AG09309 (cell line): ENCODE results near the gene FOSL2.

Source experiments
- DNase-seq: peaks from one replicate; pipeline ENCODE4 v3.0.0-alpha.2; 2010; ENCODE audit warnings: low read depth
- H3K4me3 ChIP-seq: 2 replicates; pipeline ENCODE4 v1.5.1; 2011; ENCODE audit warnings: mild to moderate bottlenecking, low read depth, low read length, moderate library complexity; ENCODE audit not compliant: control insufficient read depth
- TF ChIP-seq, protein P1 (sequence below): IDR thresholded peaks from 2 replicates; pipeline ENCODE4 v1.5.1; 2011; ENCODE audit warnings: mild to moderate bottlenecking, low read depth, low read length, inconsistent platforms; ENCODE audit not compliant: insufficient read depth, control insufficient read depth; ENCODE audit errors: missing control alignments

The FOSL2 gene

DNA sequence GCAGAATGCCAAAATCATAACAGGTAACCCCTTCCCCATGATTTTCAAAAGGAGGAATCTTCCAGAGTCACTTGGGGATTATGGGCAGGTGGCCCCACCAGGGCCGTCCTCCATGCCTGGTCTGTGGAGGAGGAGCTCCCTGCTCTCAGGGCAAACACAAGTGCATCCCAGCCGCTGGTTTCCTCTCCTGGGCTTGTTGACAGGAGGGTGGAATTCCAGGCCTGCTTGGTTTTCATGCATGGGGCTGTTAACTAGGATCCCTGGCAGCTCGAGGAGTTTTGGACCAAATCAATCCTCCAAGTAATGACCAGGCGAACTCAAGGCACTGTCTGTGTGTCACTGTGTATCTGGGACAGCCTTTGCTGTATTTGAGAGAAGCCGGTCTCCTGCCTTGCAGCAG lies 45.3 kb downstream of the FOSL2 start:
- DNase-seq, result no peak
- no peak overlapping the region for H3K4me3 ChIP-seq
- TF ChIP-seq, protein P1, sequence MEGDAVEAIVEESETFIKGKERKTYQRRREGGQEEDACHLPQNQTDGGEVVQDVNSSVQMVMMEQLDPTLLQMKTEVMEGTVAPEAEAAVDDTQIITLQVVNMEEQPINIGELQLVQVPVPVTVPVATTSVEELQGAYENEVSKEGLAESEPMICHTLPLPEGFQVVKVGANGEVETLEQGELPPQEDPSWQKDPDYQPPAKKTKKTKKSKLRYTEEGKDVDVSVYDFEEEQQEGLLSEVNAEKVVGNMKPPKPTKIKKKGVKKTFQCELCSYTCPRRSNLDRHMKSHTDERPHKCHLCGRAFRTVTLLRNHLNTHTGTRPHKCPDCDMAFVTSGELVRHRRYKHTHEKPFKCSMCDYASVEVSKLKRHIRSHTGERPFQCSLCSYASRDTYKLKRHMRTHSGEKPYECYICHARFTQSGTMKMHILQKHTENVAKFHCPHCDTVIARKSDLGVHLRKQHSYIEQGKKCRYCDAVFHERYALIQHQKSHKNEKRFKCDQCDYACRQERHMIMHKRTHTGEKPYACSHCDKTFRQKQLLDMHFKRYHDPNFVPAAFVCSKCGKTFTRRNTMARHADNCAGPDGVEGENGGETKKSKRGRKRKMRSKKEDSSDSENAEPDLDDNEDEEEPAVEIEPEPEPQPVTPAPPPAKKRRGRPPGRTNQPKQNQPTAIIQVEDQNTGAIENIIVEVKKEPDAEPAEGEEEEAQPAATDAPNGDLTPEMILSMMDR, result no peak

DNA sequence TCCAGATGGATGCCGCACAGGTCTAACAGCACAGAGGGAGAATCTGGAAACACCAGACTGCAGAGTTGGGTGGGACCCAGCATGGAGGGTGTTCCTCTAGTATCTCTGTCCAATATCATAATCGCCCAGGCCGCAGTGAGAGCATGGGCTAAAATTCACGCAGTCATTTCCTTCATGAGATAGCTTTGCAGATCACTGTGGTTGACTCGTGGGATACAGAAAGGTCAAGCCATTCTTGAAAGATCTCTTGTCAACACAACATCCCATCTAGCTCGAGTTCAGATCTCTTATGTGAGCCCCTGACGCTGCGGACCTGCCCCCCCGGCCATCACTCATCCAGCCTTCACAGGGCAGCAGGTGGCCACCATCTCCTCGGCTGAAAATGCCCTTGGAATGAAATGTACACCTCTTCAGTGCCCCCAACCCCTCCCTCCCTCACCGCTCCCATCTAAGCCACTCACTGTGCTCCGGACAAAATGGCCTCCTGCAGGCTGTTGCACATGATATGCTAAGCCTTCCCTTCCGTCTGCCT lies 45.9 kb downstream of the FOSL2 start:
- no peak for DNase-seq
- H3K4me3 ChIP-seq, result no peak overlapping the region
- TF ChIP-seq, protein P1, result no peak

DNA sequence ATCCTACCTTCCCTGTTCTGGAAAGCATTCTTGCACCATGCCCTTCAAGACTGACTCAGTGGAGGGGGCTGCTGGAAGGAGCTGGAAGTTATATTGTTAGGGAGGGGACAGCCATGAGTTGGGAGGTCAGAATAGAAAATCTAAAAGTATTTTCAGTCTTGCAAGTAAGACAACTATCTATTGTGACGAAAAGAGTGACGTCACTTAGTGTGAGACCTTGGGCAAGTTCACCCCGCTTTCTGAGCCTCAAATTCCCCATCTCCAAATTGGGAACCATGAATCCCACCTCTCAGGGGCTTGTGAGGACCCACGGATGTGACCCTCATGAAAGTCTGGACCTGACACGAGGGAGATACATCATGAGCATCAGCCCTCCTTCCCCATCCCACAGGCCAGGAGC lies 46.5 kb downstream of the FOSL2 start:
- no peak for DNase-seq
- no peak overlapping the region for H3K4me3 ChIP-seq
- TF ChIP-seq, protein P1, result no peak

DNA sequence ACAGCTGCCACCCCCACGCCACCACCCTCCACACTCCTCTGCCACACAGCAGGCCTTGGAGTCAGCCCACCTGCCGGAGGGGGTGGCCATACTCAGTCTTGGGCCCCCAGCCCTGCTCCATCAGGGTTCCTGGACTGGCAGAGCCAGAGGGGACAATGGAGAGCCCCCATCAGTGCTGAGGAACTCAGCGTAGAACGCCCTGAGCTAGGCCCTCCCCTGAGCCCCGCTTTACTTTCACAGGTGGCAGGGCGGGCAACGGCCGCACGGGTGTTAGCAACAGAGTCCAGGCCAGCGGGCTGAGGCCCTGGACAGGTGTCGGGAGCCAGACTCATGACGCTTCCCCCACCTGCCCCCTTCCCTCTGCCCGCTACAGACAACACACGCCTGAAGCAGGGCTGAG lies 47.1 kb downstream of the FOSL2 start:
- TF ChIP-seq, protein P1, result no peak
- H3K4me3 ChIP-seq, result no peak overlapping the region
- DNase-seq, result no peak

DNA sequence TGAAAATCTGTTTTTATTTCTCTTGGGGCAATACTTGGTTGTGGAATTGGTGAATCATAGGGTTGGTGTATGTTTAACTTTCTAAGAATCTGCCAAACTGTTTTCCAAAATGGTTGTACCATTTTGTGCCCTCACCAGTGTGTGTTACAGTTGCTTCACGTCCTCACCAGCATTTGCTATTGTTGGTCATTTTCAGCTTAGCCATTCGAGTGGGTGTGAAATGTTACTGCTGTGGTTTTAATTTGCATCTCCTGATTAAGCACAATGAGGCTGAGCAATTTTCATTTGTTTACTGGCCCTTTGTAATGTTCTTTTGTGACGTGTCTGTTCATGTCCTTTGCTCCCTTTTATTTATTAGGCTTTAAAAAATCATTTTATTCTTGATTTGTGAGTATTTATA lies 49.7 kb downstream of the FOSL2 start:
- TF ChIP-seq, protein P1, result no peak
- H3K4me3 ChIP-seq, result no peak overlapping the region
- DNase-seq, result no peak

DNA sequence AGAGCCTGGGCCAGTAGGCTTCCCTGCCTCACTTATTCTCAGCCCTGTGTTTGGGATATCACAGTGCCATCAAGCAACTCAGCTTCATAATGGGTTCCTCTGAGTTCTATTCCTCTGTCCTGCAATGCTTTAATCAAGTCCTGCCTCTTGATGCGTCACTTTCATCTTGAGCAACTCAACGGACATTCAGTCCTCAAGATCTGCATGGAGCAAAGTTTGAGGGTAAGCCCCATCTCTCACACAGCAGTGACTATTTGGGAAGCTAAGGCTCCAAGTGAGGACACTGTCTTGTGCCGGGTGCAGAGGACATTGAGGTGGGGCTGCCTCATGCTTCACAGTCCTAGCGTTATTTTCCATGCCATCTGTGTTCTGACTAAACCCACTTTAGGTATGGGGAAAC lies 52.3 kb downstream of the FOSL2 start:
- TF ChIP-seq, protein P1, result no peak
- no peak overlapping the region for H3K4me3 ChIP-seq
- DNase-seq, result no peak
